Right kidney (tissue), 1 donor: Measurements from ENCODE around the gene MEP1B.
"Not testable (repeated sequence)": the region's sequence is repeated elsewhere in the genome, so short reads cannot be mapped to it uniquely, and the experiment has no call there.

ENCODE experiments used
- DNase-seq: peaks from one replicate; pipeline ENCODE4 v3.0.0-alpha.2; 2016

Gene MEP1B

DNA sequence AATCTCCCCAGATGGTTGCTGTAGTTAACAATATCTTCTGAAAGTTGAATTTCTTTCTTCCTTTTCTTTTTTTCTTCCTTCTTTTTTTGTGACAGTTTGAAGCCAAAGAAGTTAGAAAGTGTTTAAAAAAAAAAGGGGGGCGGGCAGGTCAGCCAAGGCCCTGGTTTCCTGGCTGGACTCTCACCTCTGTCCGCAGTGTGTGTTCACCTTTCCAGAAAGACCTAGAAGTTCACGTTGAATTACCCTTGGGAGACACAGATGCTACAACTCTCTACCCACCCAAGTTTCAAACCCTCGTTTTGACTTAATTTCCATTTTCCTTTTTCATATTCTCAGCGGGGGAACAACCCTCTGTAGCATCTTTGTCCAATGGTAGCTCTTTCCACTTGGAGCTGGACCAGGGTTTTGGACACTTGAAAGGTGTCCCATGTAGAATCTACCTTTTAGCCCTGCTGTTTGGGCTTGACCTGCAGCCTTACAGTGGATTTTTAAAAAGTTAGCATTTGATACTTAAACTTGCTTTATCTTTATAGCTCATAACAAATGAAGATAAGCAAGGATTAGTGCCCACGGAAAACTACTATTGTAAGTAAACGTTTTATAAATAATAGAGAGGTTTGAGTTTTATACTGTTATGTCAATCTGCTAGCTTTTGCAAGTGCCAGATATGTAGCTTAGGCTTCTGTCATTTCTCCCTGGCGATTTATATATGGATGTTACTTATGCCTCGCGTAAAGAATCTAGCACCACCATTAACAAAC lies 20.0 kb downstream of the MEP1B start:
- no peak for DNase-seq

DNA sequence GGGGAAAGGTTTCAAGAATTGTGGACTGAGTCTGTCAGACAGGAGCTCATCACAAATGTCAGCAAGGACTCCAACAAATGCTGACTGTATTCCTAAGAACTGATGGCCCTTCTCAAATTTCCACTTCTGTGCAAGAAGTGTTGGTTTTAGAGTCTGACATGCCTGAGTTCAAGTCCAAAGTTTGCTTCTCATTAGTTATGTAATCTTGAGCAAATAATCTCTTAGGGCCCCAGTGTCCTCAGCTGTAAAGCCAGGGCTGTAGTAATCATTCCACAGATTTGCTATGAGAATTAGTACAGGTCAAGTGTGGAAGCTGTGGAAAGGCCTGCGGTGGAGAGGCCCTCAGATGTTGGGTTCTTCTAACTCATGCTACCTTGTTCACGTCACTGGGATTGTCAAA lies 23.9 kb downstream of the MEP1B start:
- DNase-seq: no peak

DNA sequence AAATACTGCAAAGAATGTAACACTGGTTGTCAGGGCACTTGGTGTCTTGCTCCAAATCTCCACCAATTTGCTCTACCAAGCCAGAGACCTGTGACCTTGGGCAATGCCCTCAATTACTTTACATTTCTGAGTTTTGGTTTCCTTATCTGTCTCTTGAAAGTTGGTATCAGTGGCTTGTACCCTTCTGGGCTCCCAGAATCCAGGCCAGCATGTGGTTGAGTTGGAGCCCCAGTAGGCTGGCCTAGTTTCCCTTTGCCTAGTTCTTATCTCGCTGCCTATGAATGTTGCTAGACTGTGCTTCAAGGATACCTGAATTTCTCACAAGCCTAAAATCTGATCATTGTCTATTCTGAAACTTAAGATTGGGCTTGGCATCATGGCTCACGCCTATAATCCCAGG lies 26.6 kb downstream of the MEP1B start:
- no peak for DNase-seq

DNA sequence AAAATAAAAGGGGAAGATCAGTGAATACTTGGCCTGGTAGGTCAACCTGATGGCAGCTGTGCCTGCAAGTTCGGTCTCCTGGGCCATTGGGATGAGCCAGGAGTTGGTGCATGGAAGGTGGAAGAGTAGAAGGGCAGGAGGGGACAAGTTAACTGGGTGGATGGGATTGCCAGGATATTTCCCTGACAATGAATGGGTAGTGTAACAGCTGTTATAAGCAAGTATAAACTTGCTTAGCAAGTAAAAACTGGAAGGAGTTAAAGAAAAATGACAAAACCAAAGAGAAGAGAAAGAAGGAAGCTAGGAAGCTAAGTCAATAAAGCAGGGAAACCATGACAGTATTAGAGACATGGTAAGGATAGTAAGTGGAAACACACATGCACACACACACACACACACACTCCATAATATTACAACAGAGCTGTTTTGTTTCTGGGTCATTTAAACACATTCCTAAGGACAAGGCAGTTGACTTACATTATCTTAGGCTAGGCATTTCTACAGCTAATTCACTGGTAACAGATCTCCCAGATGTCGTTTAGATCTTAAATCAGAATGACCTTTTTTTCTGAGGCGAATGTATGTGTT lies 29.7 kb downstream of the MEP1B start:
- no peak for DNase-seq

DNA sequence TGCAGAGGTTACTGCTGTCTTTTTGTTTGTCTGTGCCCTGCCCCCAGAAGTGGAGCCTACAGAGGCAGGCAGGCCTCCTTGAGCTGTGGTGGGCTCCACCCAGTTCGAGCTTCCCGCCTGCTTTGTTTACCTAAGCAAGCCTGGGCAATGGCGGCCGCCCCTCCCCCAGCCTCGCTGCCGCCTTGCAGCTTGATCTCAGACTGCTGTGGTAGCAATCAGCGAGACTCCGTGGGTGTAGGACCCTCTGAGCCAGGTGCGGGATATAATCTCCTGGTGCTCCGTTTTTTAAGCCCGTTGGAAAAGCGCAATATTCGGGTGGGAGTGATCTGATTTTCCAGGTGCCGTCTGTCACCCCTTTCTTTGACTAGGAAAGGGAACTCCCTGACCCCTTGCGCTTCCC lies 43.5 kb downstream of the MEP1B start:
- not testable (repeated sequence) for DNase-seq

DNA sequence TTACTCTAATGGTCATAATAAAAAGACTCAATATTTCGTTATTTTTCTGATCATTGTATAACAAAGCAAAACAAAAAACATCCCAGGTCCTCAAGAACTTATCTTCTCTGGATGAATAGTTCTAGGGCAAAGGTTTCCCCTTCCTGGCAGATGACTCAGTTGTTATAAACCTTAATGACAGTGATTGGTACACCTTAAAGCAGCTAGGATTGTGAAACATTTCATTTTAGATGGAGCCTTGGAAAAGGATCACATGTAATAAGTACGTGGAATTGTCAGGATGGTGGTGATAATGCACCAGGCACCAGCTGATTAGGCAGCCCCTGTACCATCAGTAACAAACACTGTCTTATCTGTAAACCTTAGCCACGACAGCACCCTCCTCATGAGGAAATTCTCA lies 47.2 kb downstream of the MEP1B start:
- DNase-seq: no peak

DNA sequence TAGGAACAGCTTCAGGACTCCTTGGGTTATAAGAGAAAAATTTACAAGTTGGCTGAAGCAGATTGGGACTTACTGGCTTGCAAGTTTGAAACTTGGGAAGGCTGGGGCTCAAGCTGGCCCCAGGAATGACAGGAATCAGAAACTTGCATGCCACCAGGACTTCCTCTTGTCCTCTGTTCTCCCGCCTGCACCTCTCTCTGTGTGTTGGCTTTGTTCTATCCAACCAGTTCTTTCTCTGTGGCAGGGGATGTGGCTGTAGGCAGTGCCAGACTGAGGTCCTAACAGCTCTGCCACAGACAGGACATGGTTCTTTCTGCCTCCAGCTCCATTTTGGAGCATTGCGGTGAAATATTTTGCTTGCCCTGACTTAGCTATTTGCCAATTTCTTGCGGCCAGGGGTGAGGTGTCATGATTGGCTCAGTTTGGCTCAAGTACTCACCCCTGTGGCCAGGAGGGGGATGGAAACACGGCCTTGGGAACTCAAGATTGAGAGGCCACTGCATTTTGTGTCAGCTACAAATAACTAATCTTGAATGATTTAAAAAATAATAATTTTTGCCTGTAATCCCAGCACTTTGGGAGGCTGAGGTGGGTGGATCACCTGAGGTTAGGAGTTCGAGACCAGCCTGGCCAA lies 48.9 kb downstream of the MEP1B start:
- no peak for DNase-seq

DNA sequence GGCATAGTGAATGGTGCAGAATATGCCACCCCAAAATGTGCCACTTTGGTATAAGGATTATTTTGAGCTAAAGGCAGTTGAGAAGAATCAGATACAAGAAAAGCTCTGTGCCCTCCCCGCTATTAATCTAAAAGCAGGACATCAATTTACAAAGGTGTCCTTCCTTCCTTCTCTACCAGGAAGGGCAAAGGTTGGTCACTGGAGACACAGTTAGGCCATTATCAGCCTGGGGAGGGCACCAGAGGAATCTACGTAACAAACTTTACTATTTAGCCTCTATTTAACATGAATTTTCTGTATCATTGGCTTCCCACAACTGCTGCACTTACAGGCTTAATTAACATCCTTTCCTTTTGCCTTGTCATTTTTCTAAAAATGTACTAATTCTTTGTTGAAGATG lies 52.6 kb downstream of the MEP1B start:
- DNase-seq: no peak

DNA sequence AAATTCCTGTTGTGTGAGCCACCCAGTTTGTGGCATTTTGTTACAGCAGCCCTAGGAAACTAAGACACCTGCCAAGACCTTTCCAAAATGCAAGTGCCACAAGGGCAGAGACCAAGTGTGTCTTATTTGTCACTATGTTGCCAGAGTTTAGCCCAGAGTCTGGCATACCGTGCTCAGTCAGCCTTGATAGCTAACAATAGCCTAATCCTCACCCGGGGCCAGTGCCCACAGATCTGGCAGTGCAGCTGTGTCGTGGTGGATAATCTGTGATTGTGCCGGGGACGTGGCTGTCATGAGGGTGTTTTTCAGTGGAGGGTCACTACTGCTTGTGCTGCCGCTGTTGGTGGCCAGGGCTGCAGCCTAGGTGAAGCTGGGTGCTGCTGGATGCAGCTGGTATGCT lies 53.5 kb downstream of the MEP1B start:
- DNase-seq: no peak

DNA sequence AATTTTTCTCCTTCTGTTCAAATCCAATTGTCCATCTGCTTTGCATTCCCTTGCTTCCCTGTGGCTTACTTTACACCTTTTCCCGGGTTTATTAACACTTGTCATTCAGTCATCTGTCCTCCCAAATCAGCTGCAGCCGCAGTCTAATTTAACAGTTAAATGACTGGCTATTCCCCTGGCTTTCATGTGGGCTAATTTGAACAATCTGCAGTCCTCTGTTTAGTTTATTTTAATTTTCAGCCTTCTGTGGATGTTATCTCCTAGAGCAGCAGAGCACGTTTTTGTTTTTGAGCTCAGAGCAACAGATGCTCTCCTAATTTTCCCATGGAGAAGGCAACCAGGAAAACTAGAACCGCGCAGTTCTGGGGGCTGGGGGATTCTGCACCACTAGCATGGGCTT lies 55.0 kb downstream of the MEP1B start:
- no peak for DNase-seq

DNA sequence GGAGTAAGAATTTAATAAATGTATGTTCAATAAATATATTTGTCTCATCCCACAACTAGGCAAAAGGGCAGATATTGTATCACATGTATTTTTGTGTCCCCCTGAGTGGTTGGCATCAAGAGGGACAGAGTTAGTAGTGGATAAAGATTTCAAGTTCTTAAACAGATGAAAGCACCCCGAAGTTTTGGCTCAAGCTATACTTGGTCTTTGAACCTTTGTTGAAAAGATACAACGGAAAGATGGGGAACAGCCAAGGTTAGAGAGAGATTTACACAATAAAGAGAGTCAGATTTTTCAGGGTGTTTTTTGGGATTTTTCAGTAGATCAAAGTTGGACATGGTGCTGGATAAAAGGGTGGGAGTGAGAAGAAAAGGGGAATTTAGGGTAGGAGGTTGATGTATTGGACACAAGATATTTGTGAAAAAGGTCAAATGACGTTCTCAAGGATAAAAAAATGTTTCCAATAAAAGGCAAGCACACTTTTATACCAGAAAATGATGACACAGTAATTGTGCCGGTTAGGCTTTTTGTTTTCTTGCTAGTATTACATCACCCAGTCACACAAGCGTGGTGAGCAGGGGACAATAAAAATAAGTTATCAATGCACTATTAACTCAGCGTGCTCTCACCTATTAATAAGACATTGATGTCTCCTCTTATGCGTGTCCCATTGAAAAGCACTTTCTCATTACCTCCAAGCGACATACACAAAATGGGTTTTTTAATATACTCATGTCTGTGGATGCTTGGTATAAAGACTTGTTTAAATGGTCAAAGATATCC lies 59.5 kb downstream of the MEP1B start:
- no peak for DNase-seq

DNA sequence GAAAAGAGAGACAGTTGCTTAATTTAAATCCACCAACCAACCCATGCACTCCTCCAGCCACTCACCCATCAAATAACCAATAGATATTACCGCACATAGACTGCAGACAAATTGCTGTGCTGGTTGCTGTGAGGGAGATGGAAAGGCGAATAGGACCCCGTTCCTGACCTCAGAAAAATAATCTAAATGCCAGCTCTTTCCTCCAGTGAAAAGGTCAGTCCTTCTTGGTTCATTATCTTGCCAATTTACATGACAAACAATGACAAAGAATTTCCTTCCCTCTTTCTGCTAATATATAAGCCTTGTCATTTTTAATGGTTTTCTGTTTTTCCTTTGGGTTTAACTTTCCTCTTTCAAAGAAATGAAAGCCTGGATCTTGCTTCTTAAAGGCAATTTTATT lies 61.6 kb downstream of the MEP1B start:
- no peak for DNase-seq

DNA sequence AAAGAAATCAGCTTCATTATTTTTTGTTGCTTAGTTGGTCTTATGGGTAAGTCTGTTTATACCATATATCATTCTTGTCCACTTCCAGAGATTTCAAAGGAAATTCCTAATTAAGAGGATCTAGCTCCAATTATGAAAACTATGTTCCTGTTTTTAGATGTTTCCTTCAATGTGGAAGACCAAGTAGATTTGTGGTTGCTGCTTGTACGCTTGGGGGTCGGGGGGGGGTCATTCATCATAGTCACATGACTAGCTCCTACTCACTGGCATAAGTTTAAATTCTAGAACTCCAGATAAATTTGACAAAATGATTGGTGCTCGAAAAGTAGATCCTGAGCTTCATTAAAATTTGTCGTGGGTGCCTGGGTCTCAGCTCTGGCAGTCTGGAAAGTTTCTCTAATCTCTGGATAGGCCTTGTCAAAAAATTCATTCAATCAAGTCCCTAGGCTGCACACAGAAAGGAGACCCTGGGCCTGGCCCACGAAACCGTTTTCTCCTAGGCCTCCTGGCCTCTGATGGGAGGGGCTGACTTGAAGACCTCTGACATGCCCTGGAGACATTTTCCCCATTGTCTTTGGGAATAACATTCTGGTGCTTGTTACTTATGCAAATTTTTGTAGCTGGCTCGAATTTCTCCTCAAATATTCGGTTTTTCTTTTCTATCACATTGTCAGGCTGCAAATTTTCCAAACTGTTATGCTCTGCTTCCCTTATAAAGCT lies 62.5 kb downstream of the MEP1B start:
- DNase-seq: no peak

DNA sequence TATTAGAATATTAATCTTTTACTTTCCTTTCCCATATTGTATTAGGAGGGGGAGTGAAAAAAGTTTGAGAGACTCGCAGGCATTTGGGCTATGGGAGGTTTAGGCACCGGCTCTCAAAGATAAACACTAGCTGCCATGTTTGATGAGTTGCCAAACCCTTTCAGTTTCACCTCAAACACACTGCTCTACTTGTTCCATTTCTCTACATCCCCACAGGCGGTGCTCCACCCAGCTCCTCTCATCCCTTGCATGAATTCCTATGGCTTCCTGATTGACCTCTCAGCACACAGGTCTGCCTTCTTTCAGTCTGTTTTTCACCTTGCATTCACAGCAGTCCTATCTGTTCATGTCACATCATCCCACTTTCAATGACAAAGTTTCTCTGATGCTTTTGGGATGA lies 65.7 kb downstream of the MEP1B start:
- DNase-seq: no peak

DNA sequence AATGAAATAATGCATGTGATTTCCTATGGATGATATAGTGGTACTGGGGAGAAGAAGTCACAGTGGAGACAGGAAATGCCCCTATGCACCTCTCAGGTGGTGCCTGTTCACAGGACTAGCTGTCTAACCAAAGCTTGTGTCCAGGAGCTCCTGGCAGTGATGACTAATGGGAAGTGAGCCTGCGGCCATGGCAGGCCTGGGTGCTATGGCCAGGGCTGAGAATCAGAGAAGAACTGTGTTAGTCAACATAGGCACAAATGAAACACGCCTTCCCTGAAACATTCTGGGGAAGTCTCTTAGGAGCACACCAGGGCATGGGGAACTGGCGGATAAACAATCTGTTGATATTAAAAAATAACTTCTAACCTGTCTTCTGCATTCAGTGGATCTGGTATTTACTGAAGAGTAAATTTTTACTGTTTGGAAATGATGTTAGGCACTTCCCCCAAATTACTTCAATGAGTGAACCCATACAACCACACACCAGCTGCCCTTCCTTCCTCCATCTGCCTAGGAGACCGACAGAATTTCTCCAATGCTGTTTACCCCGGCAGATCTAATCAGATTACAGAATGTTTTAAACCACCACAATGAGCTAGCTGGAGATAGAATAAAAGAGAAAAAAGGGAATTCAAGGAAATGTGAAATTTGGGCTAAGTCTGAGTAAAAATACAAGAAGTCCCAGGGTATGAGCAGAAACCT lies 67.4 kb downstream of the MEP1B start:
- no peak for DNase-seq

DNA sequence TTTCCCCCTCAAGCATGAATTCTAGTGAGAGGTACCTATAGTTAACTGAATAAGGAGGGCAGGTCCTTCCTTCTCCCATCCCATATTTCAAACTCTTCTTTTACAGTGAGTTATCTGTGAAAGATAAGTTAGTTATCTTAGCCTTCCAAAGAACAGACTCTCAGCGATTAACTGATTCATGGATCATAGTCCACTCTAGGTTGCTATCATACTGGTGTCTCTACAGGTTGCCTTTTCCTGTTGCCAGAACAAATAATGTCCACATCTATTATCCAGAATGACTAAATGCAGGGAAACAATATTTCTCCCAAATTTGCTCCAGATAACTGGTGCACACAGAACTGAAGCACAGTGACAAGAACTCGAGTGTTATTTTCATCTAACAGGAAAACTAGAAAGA lies 68.3 kb downstream of the MEP1B start:
- no peak for DNase-seq

DNA sequence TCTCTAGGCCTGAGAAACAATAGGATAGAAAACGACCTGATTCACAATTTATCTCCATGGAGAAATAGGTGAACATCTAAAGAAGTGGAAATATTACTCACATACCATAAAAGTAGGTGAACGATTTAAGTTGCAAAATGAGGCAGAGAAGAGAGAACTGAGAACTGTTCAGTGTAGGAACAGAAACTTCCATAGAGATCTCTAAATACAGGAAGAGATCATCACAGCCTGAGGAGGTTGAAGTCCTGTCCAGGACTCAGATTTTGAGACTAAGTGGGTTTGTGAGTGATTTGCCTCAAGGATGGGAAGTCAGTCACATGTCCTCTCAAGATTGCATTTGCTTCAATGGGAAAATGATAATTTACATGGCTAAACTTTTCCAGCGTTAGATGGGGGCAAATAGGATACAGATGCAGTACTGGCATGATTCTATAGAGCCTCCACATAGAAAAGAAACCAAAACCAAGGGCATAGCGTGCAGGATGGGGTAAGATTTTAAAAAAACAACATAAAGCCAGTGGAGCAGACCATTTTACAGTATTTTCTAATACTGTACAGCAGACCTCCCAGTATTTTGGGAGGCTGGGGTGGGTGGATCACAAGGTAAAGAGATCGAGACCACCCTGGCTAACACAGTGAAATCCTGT lies 68.8 kb downstream of the MEP1B start:
- DNase-seq: no peak

DNA sequence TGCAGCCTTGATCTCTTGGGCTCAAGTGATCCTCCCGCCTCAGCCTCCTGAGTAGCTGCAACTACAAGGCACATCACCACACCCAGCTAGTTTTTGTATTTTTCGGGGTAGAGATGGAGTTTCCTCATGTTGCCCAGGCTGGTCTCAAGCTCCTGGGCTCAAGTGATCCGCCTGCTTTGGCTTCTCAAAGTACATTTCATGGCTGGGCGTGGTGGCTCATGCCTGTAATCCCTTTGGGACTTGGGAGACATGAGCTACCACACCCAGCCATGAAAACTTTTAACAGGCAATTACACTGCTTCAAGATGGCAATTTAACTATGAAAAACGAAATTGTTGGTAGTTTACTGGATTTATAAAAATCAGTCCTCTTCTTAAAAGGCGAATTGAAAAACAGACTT lies 69.7 kb downstream of the MEP1B start:
- DNase-seq: no peak

DNA sequence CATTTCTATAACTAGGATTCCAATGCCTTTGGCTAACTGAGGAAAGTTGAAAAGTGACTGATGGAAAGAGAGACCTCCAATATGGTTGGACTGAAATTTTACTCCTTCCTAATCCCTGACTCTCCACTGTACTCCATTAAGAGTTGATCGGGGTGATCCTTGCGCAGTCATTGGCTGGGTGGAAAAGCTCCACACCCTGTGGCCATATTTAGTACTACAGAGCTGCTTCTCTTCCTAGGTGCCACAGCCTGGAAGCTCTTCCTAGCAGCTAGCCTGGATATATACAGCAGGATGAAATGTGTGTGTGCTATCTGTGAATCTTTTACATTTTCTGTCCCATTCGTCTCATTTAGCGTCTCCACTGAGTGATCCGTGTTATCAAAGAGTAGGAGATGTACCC lies 71.2 kb downstream of the MEP1B start:
- DNase-seq: no peak

DNA sequence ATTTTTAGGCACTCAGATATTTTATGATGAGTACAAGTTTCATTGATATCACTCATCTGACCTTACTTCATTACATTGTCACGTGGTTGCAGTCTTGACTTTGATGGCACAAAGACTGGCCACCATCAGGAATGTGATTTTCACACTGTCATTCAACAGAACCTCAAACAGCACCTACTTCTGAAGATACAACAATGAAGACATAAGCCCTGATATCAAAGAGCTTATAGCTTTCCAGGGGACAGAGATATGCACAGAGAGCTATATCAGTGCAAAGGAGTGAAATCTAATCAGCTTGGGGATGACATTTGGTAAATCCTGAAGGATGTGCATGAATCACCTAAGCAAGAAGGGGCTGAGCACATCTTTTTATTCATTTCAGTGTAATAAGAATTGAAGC lies 72.3 kb downstream of the MEP1B start:
- no peak for DNase-seq

DNA sequence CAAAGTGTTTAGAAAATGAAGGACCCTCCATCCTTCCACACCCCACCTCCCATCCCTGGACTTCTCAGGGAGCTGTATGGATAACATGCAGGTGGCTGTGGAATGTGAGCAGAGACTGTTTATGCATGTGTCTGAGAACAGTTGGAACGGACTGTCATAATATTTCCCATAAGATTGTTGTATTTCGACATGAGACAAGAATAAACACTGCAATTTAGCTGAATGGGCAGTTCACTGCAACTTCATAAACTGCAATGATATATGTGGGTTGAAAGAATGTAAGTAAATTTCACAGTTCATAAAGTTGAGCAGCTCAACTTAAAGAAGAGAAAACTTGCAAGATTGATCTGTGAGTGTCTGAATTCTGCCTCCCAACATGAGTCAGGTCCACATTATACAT lies 74.6 kb downstream of the MEP1B start:
- DNase-seq: no peak
